Measurements from ENCODE around the gene ACOXL.

DNA sequence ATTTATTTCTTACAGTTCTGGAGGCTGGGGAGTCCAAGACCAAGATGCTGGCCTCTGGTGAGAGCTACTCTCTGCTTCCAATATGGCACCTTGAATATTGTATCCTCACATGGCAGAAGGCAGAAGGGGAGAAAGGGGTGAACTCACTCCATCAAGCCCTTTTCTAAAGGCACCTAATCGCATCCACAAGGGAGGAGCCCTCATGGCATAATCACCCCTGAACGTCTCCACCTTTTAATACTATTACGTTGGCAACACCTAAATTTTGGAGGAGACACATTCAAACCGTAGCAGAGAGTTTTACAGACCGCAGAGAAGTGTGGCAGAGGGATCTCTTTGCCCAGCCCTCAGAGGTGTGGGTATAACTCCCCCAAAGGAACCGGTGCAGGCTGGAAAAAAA lies 245.8 kb downstream of the ACOXL start:
- TF ChIP-seq, protein P1, sequence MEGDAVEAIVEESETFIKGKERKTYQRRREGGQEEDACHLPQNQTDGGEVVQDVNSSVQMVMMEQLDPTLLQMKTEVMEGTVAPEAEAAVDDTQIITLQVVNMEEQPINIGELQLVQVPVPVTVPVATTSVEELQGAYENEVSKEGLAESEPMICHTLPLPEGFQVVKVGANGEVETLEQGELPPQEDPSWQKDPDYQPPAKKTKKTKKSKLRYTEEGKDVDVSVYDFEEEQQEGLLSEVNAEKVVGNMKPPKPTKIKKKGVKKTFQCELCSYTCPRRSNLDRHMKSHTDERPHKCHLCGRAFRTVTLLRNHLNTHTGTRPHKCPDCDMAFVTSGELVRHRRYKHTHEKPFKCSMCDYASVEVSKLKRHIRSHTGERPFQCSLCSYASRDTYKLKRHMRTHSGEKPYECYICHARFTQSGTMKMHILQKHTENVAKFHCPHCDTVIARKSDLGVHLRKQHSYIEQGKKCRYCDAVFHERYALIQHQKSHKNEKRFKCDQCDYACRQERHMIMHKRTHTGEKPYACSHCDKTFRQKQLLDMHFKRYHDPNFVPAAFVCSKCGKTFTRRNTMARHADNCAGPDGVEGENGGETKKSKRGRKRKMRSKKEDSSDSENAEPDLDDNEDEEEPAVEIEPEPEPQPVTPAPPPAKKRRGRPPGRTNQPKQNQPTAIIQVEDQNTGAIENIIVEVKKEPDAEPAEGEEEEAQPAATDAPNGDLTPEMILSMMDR (IDR thresholded peaks at IDR 0.05): no peak
- TF ChIP-seq POLR2A (IDR thresholded peaks at IDR 0.05): no peak
